ENCODE measurements around the gene FPR3. TPM values are rescaled to one million over a fixed set of nuclear protein-coding genes. Genes with fewer than 3 reads are reported as not detected.

The FPR3 gene
- total RNA-seq, 1 donor from 2014 or later = 41.0 TPM

DNA sequence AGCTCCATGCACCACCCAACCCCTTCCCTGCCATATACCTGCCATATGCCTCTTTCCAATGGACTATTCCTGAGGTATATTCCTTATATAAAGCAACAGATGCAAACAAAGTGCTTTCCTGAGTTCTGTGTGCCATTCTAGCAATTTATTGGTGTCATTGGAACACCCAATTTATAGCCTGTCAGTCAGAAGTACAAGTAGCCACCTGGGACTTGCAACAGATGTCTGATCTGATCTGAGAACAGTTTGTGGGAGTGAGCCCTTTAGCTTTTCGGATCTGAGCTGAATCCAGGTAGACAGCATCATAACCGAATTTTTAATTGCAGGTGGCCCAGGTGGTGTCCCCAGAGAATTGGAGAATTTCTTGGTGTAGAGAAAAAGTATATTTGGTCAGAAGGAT lies 963 bp upstream of the FPR3 start:
- no peak overlapping the region for H3K4me3 ChIP-seq
- no peaks in the 10 kb centered on the region for H3K36me3 ChIP-seq
- no peaks in the 10 kb centered on the region for H3K9me3 ChIP-seq
- no peak for TF ChIP-seq CTCF (IDR thresholded peaks at IDR 0.05)
- DNase-seq = no peak
- H3K27ac ChIP-seq = no peak overlapping the region
- no peaks in the 10 kb centered on the region for H3K27me3 ChIP-seq
- intact Hi-C loops (cut with DNase I) = no loop called here
- no peak for ATAC-seq
- H3K4me1 ChIP-seq = peaks cover under 1% of the 10 kb centered on the region

DNA sequence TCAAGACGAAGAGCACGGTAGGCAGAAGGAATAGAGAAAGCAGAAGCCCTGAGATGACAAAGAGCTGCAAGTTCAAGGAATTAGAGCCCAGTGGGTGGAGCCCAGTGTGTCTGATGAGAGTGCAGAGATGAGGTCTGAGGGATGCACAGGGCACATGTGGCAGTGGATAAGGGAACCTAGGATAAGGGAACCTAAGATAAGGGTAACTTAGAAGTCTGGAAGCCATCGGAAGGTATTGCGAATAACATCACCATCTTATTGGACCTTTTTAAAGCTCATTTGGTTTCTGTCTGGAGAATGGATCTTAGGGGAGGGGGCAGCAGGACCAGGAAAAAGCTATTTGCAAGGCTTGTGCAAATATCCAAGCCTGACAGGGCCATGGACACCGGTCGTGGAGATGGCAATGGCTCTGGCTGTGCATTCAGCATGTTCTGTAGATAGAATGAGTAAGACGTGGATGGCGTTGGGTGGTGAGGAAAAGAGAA lies 1.3 kb downstream of the FPR3 start:
- no peaks in the 10 kb centered on the region for H3K9me3 ChIP-seq
- intact Hi-C loops (cut with DNase I) = no loop called here
- peak; percentile 77 for ATAC-seq
- H3K36me3 ChIP-seq = no peaks in the 10 kb centered on the region
- no peaks in the 10 kb centered on the region for H3K27me3 ChIP-seq
- no peak for DNase-seq
- peak overlapping the region; percentile 22 for H3K4me3 ChIP-seq
- H3K4me1 ChIP-seq = peaks cover 20% of the 10 kb centered on the region
- peak overlapping the region; percentile 86 for H3K27ac ChIP-seq
- TF ChIP-seq CTCF (IDR thresholded peaks at IDR 0.05) = no peak

DNA sequence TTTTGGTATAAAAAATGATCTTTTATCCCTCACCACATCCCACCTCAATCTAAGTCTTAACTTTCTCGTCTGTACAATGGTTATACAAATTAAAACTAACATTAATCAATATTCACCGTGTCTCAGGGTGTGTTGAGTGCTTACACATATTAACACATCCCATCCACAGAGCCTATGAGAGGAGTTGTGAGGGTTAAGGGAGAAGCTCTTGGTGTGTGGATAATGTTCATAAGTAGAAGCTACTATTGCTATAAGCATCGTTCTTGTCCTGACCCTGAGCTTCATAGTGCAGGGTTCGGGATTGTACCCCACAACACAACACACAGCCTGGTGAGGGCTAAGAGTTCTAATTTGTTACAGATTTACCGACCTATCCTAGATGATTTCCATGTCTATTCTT lies 2.5 kb downstream of the FPR3 start:
- Histone ChIP-seq H3K4me3 (peak overlapping the region; percentile 22), H3K27me3 (no peaks in the 10 kb centered on the region), H3K4me1 (peaks cover 20% of the 10 kb centered on the region), H3K9me3 (no peaks in the 10 kb centered on the region), H3K27ac (peak overlapping the region; percentile 86), H3K36me3 (no peaks in the 10 kb centered on the region)
- DNase-seq (no peak), ATAC-seq (no peak)
- no peak for TF ChIP-seq CTCF (IDR thresholded peaks at IDR 0.05)
- intact Hi-C loops (cut with DNase I) = no loop called here

GRCh38 chr19:51798062-51798461 lies 3.1 kb downstream of the FPR3 start:
- H3K4me3 ChIP-seq = no peak overlapping the region
- H3K27ac ChIP-seq = peak overlapping the region; percentile 86
- ATAC-seq = no peak
- H3K9me3 ChIP-seq = no peaks in the 10 kb centered on the region
- peaks cover 20% of the 10 kb centered on the region for H3K4me1 ChIP-seq
- no peak for DNase-seq
- intact Hi-C loops (cut with DNase I) = no loop called here
- no peak for TF ChIP-seq CTCF (IDR thresholded peaks at IDR 0.05)
- no peaks in the 10 kb centered on the region for H3K36me3 ChIP-seq
- H3K27me3 ChIP-seq = no peaks in the 10 kb centered on the region

GRCh38 chr19:51799034-51799773 lies 4.2 kb downstream of the FPR3 start:
- Histone ChIP-seq H3K9me3 (no peaks in the 10 kb centered on the region), H3K27ac (peak overlapping the region; percentile 86), H3K4me1 (peaks cover 20% of the 10 kb centered on the region), H3K27me3 (no peaks in the 10 kb centered on the region), H3K4me3 (no peak overlapping the region), H3K36me3 (no peaks in the 10 kb centered on the region)
- intact Hi-C loops (cut with DNase I) = no loop called here
- TF ChIP-seq CTCF (IDR thresholded peaks at IDR 0.05) = no peak
- ATAC-seq (peak; percentile 87), DNase-seq (peak; percentile 78)
